Measurements from ENCODE around the gene PSD.

The PSD gene

GRCh38 chr10:102438374-102438773 lies 19.8 kb upstream of the PSD start:
- no peak for DNase-seq (ENCODE audit: low spot score)

GRCh38 chr10:102437515-102437914 lies 18.9 kb upstream of the PSD start:
- DNase-seq (ENCODE audit: low spot score), result no peak

GRCh38 chr10:102436312-102436711 lies 17.7 kb upstream of the PSD start:
- DNase-seq (ENCODE audit: low spot score), result no peak

GRCh38 chr10:102435529-102436233 lies 17.1 kb upstream of the PSD start:
- DNase-seq (ENCODE audit: low spot score), result no peak

- no peak for DNase-seq (ENCODE audit: low spot score)
These were observed 16.5 kb upstream of the PSD start for GRCh38 chr10:102435133-102435497.

- DNase-seq (ENCODE audit: low spot score), result no peak
These were observed 16.0 kb upstream of the PSD start for GRCh38 chr10:102434394-102435132.

GRCh38 chr10:102433619-102434046 lies 15.0 kb upstream of the PSD start:
- no peak for DNase-seq (ENCODE audit: low spot score)

GRCh38 chr10:102432162-102432950 lies 13.8 kb upstream of the PSD start, which contains the start of gene CUEDC2:
Gene CUEDC2, minus strand, starts transcription at chr10:102432574. Its CDS starts 7,386 bp downstream, at chr10:102425188.
- peak; percentile 94 for DNase-seq (ENCODE audit: low spot score)

- DNase-seq (ENCODE audit: low spot score), result no peak
These were observed 13.0 kb upstream of the PSD start for GRCh38 chr10:102431452-102432124.

- no peak for DNase-seq (ENCODE audit: low spot score)
These were observed 10.9 kb upstream of the PSD start for GRCh38 chr10:102429468-102429867.

- DNase-seq (ENCODE audit: low spot score), result no peak
These were observed 8.3 kb upstream of the PSD start for GRCh38 chr10:102426803-102427287.

GRCh38 chr10:102425444-102425843 lies 6.9 kb upstream of the PSD start:
- DNase-seq (ENCODE audit: low spot score), result no peak

GRCh38 chr10:102424916-102425315 lies 6.3 kb upstream of the PSD start:
- no peak for DNase-seq (ENCODE audit: low spot score)

GRCh38 chr10:102424145-102424544 lies 5.6 kb upstream of the PSD start:
- no peak for DNase-seq (ENCODE audit: low spot score)

- DNase-seq (ENCODE audit: low spot score), result no peak
These were observed 4.9 kb upstream of the PSD start for GRCh38 chr10:102423372-102423968.

GRCh38 chr10:102422545-102423129 lies 4.1 kb upstream of the PSD start:
- peak; percentile 57 for DNase-seq (ENCODE audit: low spot score)

GRCh38 chr10:102421757-102422512 lies 3.4 kb upstream of the PSD start:
- no peak for DNase-seq (ENCODE audit: low spot score)

- no peak for DNase-seq (ENCODE audit: low spot score)
These were observed 2.8 kb upstream of the PSD start for GRCh38 chr10:102421507-102421756.

- DNase-seq (ENCODE audit: low spot score), result peak; percentile 93
These were observed 2.3 kb upstream of the PSD start, which contains the start of gene FBXL15 for GRCh38 chr10:102420714-102421506. Gene FBXL15, plus strand, starts transcription at chr10:102420836. Its CDS starts 294 bp downstream, at chr10:102421130.
